ENCODE data around the gene JOSD2.

- TF ChIP-seq, protein P1, sequence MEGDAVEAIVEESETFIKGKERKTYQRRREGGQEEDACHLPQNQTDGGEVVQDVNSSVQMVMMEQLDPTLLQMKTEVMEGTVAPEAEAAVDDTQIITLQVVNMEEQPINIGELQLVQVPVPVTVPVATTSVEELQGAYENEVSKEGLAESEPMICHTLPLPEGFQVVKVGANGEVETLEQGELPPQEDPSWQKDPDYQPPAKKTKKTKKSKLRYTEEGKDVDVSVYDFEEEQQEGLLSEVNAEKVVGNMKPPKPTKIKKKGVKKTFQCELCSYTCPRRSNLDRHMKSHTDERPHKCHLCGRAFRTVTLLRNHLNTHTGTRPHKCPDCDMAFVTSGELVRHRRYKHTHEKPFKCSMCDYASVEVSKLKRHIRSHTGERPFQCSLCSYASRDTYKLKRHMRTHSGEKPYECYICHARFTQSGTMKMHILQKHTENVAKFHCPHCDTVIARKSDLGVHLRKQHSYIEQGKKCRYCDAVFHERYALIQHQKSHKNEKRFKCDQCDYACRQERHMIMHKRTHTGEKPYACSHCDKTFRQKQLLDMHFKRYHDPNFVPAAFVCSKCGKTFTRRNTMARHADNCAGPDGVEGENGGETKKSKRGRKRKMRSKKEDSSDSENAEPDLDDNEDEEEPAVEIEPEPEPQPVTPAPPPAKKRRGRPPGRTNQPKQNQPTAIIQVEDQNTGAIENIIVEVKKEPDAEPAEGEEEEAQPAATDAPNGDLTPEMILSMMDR (IDR thresholded peaks at IDR 0.05) = no peak
- TF ChIP-seq POLR2A (IDR thresholded peaks at IDR 0.05) = no peak
Measured at GRCh38 chr19:50555450-50556281, 44.7 kb upstream of the JOSD2 start.
